ENCODE measurements around the gene DPEP1. TPM values are rescaled to one million over a fixed set of nuclear protein-coding genes. Genes with fewer than 3 reads are reported as not detected.
"Not testable (repeated sequence)": the region's sequence is repeated elsewhere in the genome, so short reads cannot be mapped to it uniquely, and the experiment has no call there.

The DPEP1 gene
- total and polyA plus RNA-seq, 2 donors (not counting 3 experiments of a cell fraction or from before 2014, with no cell fraction given) = 0.37 to 0.44 TPM

DNA sequence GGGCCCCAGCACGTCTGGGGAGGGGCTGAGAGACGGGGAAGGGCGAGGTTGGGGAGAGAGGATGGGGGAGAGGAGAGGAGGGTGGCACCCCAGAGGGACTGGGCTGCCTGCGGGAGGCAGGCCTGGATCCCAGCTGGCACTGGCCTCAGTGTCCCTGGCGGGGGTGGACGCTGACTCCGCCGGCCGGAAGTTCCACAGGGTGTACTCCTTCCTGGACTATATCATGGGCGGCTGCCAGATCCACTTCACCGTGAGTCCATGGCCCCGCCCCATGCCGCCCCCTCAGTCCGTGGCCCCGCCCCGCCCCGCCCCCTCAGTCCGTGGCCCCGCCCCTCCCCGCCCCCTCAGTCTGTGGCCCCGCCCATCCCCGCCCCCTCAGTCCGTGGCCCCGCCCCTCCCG, 26.6 kb upstream of the DPEP1 start:
- H3K27me3 ChIP-seq (ENCODE audit: control insufficient read depth in 2 of 2, insufficient read depth in 2 of 2, low read length in 2 of 2) = no peaks in the 10 kb centered on the region
- CTCF ChIA-PET = no interaction called here
- peaks cover 10% of the 10 kb centered on the region for H3K4me1 ChIP-seq (ENCODE audit: control insufficient read depth, extremely low read depth, insufficient read depth, low read length)
- H3K9me1 ChIP-seq (replicated peaks; ENCODE audit: control insufficient read depth, extremely low read depth, insufficient read depth, low read length) = no peaks in the 10 kb centered on the region
- H3K9me3 ChIP-seq (replicated peaks; ENCODE audit: control insufficient read depth, insufficient read depth, low read length) = no peaks in the 10 kb centered on the region
- TF ChIP-seq, protein P1, sequence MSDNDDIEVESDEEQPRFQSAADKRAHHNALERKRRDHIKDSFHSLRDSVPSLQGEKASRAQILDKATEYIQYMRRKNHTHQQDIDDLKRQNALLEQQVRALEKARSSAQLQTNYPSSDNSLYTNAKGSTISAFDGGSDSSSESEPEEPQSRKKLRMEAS (IDR thresholded peaks at IDR 0.05; ENCODE audit: insufficient read depth, insufficient read length) = no peak
- TF ChIP-seq MYC (IDR thresholded peaks at IDR 0.05; ENCODE audit: low read depth, low read length) (no peak), FOS (IDR thresholded peaks at IDR 0.05; ENCODE audit: borderline replicate concordance, insufficient read depth, low read length) (no peak), GATA2 (IDR thresholded peaks at IDR 0.05; ENCODE audit: insufficient read depth, insufficient read length, low read depth, low read length) (no peak)
- TF ChIP-seq, protein P2, sequence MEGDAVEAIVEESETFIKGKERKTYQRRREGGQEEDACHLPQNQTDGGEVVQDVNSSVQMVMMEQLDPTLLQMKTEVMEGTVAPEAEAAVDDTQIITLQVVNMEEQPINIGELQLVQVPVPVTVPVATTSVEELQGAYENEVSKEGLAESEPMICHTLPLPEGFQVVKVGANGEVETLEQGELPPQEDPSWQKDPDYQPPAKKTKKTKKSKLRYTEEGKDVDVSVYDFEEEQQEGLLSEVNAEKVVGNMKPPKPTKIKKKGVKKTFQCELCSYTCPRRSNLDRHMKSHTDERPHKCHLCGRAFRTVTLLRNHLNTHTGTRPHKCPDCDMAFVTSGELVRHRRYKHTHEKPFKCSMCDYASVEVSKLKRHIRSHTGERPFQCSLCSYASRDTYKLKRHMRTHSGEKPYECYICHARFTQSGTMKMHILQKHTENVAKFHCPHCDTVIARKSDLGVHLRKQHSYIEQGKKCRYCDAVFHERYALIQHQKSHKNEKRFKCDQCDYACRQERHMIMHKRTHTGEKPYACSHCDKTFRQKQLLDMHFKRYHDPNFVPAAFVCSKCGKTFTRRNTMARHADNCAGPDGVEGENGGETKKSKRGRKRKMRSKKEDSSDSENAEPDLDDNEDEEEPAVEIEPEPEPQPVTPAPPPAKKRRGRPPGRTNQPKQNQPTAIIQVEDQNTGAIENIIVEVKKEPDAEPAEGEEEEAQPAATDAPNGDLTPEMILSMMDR (IDR thresholded peaks at IDR 0.05; ENCODE audit: extremely low read depth in 1 of 2, insufficient read depth in 1 of 2, low read depth in 1 of 2, low read length in 2 of 2) = no peak
- no peak overlapping the region for H2AFZ ChIP-seq (ENCODE audit: low read depth, low read length)
- H3K36me3 ChIP-seq (ENCODE audit: control insufficient read depth in 2 of 2, extremely low read depth in 1 of 2, insufficient read depth in 2 of 2, low read length in 2 of 2) = no peaks in the 10 kb centered on the region
- H3K27ac ChIP-seq (ENCODE audit: insufficient read depth, low read depth, low read length) = no peak overlapping the region
- DNase-seq (ENCODE audit: low read depth, low spot score) (no peak), FAIRE-seq (no peak)
- H3K9ac ChIP-seq (replicated peaks; ENCODE audit: extremely low read depth, insufficient read depth, low read length) = no peak overlapping the region
- H4K20me1 ChIP-seq (replicated peaks; ENCODE audit: control insufficient read depth, extremely low read depth, insufficient read depth, low read length) = no peaks in the 10 kb centered on the region
- H3K4me2 ChIP-seq (ENCODE audit: insufficient read depth, low read length) = no peak overlapping the region
- intact Hi-C loops (cut with micrococcal nuclease) (no loop called here), dilution Hi-C loops (cut with MboI; ENCODE audit: extremely low pct_ligation_motif_present, low sequenced_read_pairs) (no loop called here)
- H3K79me2 ChIP-seq (ENCODE audit: control insufficient read depth, insufficient read depth, low read length) = no peaks in the 10 kb centered on the region
- no TSS peak for BruUV-seq (replicated peaks)
- POLR2A ChIA-PET = no interaction called here
- no peak overlapping the region for H3K4me3 ChIP-seq (replicated peaks in 1 of 3; ENCODE audit: insufficient read depth in 1 of 3, low read depth in 1 of 3, low read length in 3 of 3)

DNA sequence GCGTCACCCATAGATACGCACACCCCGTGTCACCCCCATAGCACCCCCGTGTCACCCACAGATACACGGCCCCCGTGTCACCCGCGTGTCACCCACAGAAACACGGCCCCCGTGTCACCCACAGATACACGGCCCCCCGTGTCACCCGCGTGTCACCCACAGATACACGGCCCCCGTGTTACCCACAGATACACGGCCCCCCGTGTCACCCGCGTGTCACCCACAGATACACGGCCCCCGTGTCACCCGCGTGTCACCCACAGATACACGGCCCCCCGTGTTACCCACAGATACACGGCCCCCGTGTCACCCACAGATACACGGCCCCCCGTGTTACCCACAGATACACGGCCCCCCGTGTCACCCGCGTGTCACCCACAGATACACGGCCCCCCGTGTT, 25.8 kb upstream of the DPEP1 start:
- FAIRE-seq = not testable (repeated sequence)

More for the DNA sequence above, 25.8 kb upstream of the DPEP1 start:
- H3K4me1 ChIP-seq (ENCODE audit: control insufficient read depth, extremely low read depth, insufficient read depth, low read length); BruUV-seq (replicated peaks); DNase-seq (ENCODE audit: low read depth, low spot score); H3K36me3 ChIP-seq (ENCODE audit: control insufficient read depth in 2 of 2, extremely low read depth in 1 of 2, insufficient read depth in 2 of 2, low read length in 2 of 2); CTCF ChIA-PET; H3K4me3 ChIP-seq (replicated peaks in 1 of 3; ENCODE audit: insufficient read depth in 1 of 3, low read depth in 1 of 3, low read length in 3 of 3); H3K27me3 ChIP-seq (ENCODE audit: control insufficient read depth in 2 of 2, insufficient read depth in 2 of 2, low read length in 2 of 2); intact Hi-C loops (cut with micrococcal nuclease); H3K9ac ChIP-seq (replicated peaks; ENCODE audit: extremely low read depth, insufficient read depth, low read length); H3K9me1 ChIP-seq (replicated peaks; ENCODE audit: control insufficient read depth, extremely low read depth, insufficient read depth, low read length); H3K27ac ChIP-seq (ENCODE audit: insufficient read depth, low read depth, low read length); H4K20me1 ChIP-seq (replicated peaks; ENCODE audit: control insufficient read depth, extremely low read depth, insufficient read depth, low read length); H2AFZ ChIP-seq (ENCODE audit: low read depth, low read length); POLR2A ChIA-PET; H3K4me2 ChIP-seq (ENCODE audit: insufficient read depth, low read length); H3K79me2 ChIP-seq (ENCODE audit: control insufficient read depth, insufficient read depth, low read length); dilution Hi-C loops (cut with MboI; ENCODE audit: extremely low pct_ligation_motif_present, low sequenced_read_pairs); H3K9me3 ChIP-seq (replicated peaks; ENCODE audit: control insufficient read depth, insufficient read depth, low read length): not testable (repeated sequence)

All from endothelial cell of umbilical vein (primary cell).